NCI-H345 treated with DMSO at 0.1 percent for 48 hours (cell line): Measurements from ENCODE around the gene ZNF343.
A peak's percentile ranks its signal among the peaks of the same experiment; 100 is the strongest.
"Not testable (repeated sequence)": the region's sequence is repeated elsewhere in the genome, so short reads cannot be mapped to it uniquely, and the experiment has no call there.

Source experiments
- DNase-seq: peaks from one replicate; lab custom pipeline; 2025; ENCODE audit not compliant: unreplicated experiment; lab: John Stamatoyannopoulos, UW

The ZNF343 gene

DNA sequence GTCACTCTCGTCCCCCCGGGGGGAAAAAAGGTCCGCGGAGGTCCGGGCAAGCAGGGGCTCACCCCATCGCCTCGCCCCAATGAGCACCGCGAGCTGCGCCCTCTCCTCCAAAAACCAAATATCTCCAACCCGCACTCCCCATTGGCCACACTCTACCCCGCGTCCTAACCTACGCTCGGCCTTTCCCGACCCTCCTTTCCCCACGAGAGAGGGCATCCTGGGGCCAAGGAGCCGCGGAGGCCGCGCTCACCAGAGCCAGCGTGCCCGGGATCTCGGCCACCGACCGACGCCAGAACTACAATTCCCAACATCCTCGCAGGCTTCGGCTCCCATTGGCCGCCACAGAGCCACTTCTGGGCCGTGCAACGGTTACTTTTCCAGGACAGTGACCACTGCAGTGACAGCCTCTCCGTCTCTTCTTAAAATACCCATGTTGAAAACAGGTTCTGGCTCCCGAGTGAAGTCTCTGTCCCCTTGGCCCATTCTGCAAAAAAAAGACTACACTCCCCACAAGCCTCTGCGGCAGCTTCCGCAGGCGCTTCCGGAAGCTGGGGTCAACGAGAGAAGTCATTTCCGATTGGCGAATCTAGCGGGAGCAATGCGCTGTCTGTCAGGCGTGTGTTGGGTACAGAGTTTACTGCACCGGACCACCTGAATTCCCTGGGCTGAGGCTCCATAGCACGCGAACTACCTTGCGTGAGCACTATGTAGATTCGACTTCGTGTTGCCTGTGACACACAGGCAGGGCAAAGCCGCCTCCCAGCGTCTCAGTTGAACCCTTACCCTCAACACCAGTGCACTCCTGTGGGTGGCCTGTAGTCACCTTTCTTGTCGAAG is at the start of gene ZNF343:
ZNF343 (minus strand) TSS at position 285 of the 837 bp plus-strand sequence. CDS start 15,020 bp downstream, outside the sequence.
- peak; percentile 90 for DNase-seq

DNA sequence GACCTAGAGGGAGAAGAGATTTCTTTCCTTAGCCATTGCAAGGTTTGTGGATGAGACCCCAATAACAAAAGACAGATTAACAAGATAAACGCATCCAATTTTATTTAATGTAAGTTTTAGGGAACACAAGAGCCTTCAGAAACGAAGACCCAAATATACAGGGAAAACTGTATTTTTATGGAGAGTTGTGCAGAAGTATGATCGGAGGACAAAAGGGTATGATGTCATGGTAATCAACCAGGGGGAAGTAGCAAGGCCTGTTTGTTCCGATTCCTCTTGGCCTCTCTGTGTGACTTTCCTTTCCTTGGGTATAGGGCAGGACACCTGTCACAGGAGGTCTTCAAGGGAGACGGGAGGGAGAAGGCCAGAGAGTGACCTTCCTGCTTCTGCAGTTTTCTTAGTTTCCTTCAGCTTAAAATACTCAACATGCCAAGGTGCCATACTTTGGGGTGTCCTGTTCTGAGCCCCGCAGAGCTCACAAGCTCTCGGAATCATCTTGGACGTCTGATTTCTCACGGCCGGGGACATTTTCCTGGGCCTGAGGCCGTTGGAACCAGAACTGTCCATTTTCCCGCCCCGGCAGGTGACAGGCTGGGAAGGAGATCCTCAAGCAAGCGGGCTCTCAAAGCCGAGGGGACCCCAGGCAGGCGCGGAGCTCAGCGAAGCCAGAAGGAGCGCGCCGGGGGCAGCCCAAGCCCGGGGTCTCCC is 49.3 kb upstream of the ZNF343 start:
- no peak for DNase-seq

- DNase-seq, result no peak
Observed at GRCh38 chr20:2545594-2545993, 36.9 kb upstream of the ZNF343 start.

GRCh38 chr20:2544211-2544610 is 35.5 kb upstream of the ZNF343 start:
- no peak for DNase-seq

DNA sequence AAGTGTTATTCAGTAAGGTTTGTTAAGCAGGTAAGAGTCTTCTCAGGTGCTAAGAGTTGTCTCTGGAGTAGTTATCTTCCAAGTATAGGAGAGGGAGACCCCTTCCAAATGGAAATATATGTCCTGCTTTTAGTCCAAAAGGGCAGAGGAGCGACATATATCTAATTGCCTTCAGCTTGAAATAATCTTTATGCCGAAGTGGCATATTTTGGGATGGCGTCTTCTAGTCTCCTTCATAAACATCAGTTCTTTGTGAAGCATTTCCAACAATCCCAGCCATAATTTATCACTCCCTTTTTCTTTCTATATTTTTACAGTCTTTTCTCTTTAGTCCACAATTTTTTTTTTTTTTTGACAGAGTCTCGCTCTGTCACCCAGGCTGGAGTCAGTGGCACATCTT is 33.6 kb upstream of the ZNF343 start:
- DNase-seq, result no peak

- no peak for DNase-seq
Observed at GRCh38 chr20:2541940-2542339, 33.2 kb upstream of the ZNF343 start.

DNA sequence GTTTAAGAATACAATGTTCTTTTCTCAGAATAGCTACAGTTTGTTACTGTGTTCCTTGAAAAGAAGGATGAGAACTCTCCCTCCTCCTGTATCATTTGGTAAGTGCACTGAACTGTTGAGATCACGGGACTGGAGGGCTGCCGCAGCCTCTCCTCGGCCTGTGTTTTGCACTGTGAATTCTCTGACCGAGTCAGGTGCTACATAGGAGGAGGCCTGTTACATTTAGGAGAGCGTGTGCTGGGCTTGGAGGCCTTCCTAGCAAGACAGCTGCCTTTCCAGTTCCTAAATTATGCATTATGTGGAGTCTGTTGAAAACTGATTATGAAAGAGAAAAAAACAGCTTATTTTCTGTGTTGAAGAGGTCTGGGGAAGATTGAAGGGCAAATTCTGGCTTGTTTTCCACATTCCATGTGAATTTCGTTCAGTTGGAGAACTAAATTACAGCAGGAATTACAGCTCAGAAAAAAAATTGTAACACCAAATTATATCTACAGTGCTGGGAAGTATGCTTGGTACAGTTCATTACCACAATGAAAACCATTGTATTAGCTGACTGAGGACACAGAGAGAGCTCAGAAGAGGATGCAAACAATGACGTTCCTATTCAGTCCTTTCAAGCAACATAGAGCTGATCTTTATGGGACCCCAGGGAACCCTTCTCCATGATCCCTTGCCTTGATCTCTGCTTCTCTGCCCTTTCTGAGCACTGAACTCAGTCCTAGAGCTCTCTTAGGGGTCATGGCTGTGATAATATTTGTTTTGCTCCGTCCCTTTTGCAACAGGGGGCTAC is 30.4 kb upstream of the ZNF343 start:
- DNase-seq, result no peak

DNA sequence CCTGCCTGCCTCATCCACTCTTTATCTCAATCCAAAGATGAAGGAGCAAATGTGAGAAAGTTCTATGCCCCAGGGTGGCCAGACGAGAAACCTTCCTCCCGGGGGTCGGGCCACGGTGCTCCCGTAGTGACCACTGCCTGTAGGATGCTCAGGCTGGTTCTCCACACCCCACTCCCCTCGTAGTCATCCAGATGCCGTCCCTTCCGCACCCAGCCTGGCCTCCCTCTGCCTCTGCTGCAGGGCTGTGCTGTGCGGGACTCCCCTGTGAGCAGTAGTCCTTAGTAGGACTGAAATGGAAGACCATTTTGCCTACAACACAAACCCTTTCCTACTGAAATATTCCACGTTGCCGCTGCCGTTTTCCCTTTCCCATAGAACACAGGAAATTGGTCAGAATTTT is 29.6 kb upstream of the ZNF343 start:
- no peak for DNase-seq

GRCh38 chr20:2537101-2537500 is 28.4 kb upstream of the ZNF343 start:
- no peak for DNase-seq

DNA sequence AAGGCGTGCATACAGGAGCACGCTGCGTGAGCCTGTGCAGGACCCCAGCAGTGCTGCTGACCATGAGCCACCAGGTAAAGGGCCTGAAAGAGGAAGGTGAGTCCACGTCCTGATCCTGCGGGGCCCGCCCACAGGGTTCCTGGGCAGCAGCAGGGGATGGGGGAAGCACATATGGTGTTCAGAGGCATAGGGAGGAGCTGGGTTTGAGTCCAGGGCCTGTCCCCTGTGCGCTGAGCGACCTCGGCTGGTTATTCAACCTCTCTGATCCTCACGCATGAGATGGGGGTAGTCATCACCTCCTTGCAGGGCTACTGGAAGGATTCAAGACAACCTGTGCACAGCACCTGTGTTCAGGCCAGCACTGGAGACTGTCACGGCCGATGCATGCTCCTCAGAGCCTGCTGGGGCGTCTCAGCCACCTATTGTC is 27.9 kb upstream of the ZNF343 start, which contains the start of gene TMC2:
TMC2 (plus strand) TSS at position 14 of the 427 bp plus-strand sequence; CDS start at position 63, 49 bp downstream.
- no peak for DNase-seq

DNA sequence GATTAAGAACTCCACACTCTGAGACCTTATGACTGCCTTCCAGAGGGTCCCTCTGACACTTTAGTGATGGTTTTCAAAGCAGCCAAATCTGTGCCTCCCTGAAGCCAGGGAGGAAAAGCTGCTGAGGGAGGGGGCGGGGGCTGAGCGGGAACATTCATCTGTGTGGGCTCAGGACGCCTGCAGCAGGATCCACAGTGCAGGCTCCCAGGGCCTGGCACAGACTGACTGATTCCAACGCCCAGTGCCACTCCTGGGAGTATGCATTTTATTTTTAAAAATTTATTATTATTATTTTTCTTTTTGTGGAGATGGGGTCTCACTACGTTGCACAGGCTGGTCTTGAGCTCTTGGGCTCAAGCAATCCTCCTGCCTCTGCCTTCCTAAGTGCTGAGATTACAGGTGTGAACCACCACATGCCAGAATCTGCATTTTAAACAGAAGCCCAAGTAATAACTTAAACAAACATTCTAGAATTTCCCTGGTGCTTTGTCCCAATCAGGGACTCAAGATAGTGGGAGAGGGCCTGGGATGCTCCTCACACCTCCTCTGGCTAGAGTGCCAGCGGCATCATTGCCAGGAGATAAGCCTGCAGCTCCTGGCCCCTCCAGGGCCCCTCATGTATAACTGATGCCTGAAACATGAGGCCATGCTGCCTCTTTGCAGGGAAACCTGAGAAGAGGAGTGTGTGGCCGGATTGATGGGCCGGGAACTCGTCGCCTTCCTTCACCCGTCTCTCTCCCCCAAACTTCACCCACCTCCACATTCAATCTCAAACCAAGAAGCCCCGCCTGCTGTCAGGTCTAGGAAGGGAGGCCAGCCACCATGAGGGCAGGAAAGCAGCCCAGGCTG is 27.2 kb upstream of the ZNF343 start:
- DNase-seq, result no peak

DNA sequence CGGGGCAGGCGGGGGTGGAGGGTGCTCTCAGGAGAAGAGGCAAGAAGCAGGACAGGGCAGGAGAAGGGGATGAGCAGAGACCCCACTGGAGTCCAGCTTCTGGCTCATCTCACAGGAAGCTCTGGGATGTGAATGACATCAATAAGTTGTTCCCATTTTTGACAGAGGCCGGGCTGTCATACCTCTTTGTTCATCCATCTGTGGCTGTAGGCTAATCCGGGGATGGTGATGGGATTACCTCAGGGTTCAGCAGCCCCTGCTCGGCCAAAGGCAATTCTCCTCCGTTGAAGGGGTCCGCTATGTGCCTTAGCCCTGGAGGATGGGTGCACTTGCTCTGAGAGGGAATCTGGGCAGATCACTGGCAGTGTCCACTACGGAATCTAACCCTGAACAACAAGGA is 24.4 kb upstream of the ZNF343 start:
- DNase-seq, result no peak

DNA sequence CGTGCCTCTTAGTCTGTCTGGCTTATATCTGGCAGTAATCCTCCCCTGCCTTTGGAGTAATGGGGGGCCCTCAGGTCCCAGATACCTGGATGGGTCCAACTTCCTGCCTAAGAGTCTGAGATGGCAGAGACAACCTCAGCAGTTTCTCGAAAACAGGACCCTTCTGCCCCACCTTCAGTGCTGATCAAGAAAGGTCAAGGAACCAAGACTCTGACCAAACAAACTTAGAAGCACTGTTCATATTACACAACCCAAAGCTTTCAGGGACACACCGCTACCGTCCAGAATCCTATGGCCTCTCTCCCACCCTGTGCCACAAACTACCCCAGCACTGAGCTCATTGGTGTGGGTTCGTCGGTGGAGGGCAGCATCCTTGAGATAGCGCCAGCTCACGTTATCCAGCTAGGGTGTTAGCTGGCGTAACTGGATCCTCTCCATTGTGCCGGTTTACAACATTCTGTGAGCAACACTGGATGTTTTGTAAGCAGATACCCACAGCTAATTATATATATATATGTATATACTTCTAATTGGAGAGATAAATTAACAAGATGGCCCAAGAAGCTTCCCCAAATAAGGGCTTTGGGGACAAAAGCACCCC is 20.1 kb upstream of the ZNF343 start:
- DNase-seq, result no peak

DNA sequence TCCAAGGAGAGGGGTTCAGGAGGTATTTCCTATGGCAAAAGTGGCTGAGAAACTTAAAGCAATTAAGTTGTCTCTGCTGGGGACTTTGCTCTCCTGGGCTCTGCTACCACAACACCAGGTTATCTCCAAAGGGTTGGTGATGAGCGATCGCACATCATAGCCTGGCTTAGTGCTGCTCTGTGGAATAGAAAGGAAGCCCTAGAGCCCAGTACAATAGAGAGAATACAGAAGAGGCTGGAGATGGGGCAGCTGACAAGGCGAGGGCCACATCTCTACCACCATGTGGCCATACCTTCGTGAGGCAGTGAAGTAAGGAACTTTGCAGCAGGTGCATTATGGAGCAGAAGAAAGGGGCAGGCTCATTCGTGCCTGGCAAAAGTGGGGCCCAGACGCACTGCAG is 19.0 kb upstream of the ZNF343 start:
- no peak for DNase-seq

DNA sequence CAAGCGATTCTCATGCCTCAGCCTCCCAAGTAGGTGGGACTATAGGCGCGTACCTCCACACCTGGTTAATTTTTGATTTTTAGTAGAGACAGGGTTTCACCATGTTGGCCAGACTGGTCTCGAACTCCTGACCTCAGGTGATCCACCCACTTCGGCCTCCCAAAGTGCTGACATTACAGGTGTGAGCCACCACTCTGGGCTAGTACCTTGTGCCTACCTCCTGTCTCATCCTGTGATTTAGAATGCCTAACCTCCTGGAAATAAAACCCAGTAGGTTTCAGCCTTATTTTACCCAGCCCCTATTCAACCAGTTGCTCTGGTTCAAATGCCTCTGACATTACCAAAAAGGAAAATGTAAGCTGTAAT is 17.5 kb upstream of the ZNF343 start:
- not testable (repeated sequence) for DNase-seq

DNA sequence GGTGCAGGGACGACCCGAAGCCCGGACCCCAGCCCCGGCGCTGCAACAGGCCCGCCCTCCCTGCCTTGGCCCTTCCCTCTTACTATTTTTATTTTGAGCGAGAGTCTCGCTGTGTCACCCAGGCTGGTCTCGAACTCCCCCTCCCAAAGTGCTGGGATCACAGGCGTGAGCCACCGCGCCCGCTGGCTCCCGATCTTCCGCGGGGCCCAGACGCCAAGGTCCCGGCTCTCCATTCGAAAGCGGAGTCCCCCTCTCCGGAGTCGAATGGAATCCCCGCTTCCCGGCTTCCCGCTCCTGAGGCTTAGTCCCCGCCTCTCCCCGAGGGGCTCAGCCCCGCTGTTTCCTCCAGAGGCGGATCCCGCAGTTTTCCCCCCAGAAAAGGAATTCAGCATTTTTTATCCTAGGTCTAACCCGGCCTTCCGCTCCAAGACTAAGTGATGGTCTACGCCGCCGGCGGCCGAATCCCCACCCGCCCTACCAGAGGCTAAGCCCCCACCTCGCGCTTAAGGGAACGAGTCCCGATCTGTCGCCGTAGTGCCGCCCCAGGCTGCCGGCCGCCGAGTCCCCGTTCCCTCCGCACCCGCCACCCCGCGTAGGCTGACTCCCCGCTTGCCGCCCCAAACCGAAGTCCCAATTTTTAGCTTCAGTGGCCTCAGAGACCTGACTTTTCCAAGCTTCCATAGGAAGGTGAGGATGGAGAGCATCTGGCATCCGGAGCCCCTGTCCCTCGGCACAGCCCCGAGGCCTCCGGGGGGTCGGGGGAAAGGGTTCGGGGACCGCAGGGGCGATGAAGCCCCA is 16.2 kb upstream of the ZNF343 start:
- peak; percentile 72 for DNase-seq

- DNase-seq, result peak; percentile 72
Observed at GRCh38 chr20:2523919-2524708, 15.4 kb upstream of the ZNF343 start.

- not testable (repeated sequence) for DNase-seq
Observed at GRCh38 chr20:2522826-2523429, 14.2 kb upstream of the ZNF343 start.
